ENCODE measurements around the gene RAD51B.

RAD51B gene

GRCh38 chr14:67908052-67908754 is 88.6 kb downstream of the RAD51B start:
- no peak for DNase-seq

GRCh38 chr14:67911562-67911961 is 92.0 kb downstream of the RAD51B start:
- no peak for DNase-seq

- DNase-seq: no peak
These were observed 96.9 kb downstream of the RAD51B start for GRCh38 chr14:67916430-67916829.

GRCh38 chr14:67917006-67917405 is 97.4 kb downstream of the RAD51B start:
- no peak for DNase-seq

GRCh38 chr14:67918838-67919237 is 99.3 kb downstream of the RAD51B start:
- no peak for DNase-seq

GRCh38 chr14:67919259-67920032 is 99.9 kb downstream of the RAD51B start:
- DNase-seq: no peak

- no peak for DNase-seq
These were observed 107.2 kb downstream of the RAD51B start for GRCh38 chr14:67926821-67927220.

- no peak for DNase-seq
These were observed 107.7 kb downstream of the RAD51B start for GRCh38 chr14:67927244-67927643.

- no peak for DNase-seq
These were observed 108.8 kb downstream of the RAD51B start for GRCh38 chr14:67928375-67928774.

GRCh38 chr14:67932708-67933246 is 113.2 kb downstream of the RAD51B start:
- no peak for DNase-seq

- DNase-seq: no peak
These were observed 113.7 kb downstream of the RAD51B start for GRCh38 chr14:67933266-67933665.

- peak; percentile 23 for DNase-seq
These were observed 114.5 kb downstream of the RAD51B start for GRCh38 chr14:67934087-67934486.

- no peak for DNase-seq
These were observed 115.3 kb downstream of the RAD51B start for GRCh38 chr14:67934862-67935261.

- DNase-seq: no peak
These were observed 115.8 kb downstream of the RAD51B start for GRCh38 chr14:67935371-67935770.

- no peak for DNase-seq
These were observed 118.5 kb downstream of the RAD51B start for GRCh38 chr14:67938071-67938470.

- no peak for DNase-seq
These were observed 121.2 kb downstream of the RAD51B start for GRCh38 chr14:67940486-67941455.

- no peak for DNase-seq
These were observed 122.0 kb downstream of the RAD51B start for GRCh38 chr14:67941456-67942018.

- no peak for DNase-seq
These were observed 122.6 kb downstream of the RAD51B start for GRCh38 chr14:67942080-67942710.

- DNase-seq: peak; percentile 72
These were observed 124.4 kb downstream of the RAD51B start for GRCh38 chr14:67943947-67944346.

- no peak for DNase-seq
These were observed 125.0 kb downstream of the RAD51B start for GRCh38 chr14:67944605-67945004.

- DNase-seq: no peak
These were observed 130.2 kb downstream of the RAD51B start for GRCh38 chr14:67949771-67950170.

- no peak for DNase-seq
These were observed 130.8 kb downstream of the RAD51B start for GRCh38 chr14:67950386-67950785.

Data from GDM1 (cell line).